ENCODE data around the gene GALNT3.

Gene GALNT3

GRCh38 chr2:165779706-165780105 is 14.3 kb downstream of the GALNT3 start:
- Mint-ChIP-seq H3K27me3 (no peaks in the 10 kb centered on the region), H3K4me1 (ENCODE audit: low read depth) (peaks cover 11% of the 10 kb centered on the region), H3K27ac (no peak overlapping the region), H3K36me3 (ENCODE audit: low read depth) (peaks cover 4% of the 10 kb centered on the region), H3K9me3 (peaks cover 7% of the 10 kb centered on the region), H3K4me3 (no peak overlapping the region)

GRCh38 chr2:165778653-165779451 is 15.2 kb downstream of the GALNT3 start:
- H3K4me1 Mint-ChIP-seq (ENCODE audit: low read depth), result peaks cover 11% of the 10 kb centered on the region
- H3K36me3 Mint-ChIP-seq (ENCODE audit: low read depth), result peaks cover 11% of the 10 kb centered on the region
- H3K27ac Mint-ChIP-seq, result no peak overlapping the region
- no peaks in the 10 kb centered on the region for H3K27me3 Mint-ChIP-seq
- peaks cover 7% of the 10 kb centered on the region for H3K9me3 Mint-ChIP-seq
- H3K4me3 Mint-ChIP-seq, result no peak overlapping the region

- Mint-ChIP-seq H3K4me1 (ENCODE audit: low read depth) (peaks cover 15% of the 10 kb centered on the region), H3K27me3 (no peaks in the 10 kb centered on the region), H3K4me3 (no peak overlapping the region), H3K27ac (no peak overlapping the region), H3K36me3 (ENCODE audit: low read depth) (peaks cover 18% of the 10 kb centered on the region), H3K9me3 (peaks cover 7% of the 10 kb centered on the region)
These were observed 15.9 kb downstream of the GALNT3 start for GRCh38 chr2:165778187-165778556.

- Mint-ChIP-seq H3K36me3 (ENCODE audit: low read depth) (peaks cover 23% of the 10 kb centered on the region), H3K9me3 (peaks cover 7% of the 10 kb centered on the region), H3K4me3 (no peak overlapping the region), H3K27me3 (no peaks in the 10 kb centered on the region), H3K4me1 (ENCODE audit: low read depth) (peaks cover 20% of the 10 kb centered on the region), H3K27ac (peak overlapping the region; percentile 9)
These were observed 16.4 kb downstream of the GALNT3 start for GRCh38 chr2:165777522-165778186.

- peaks cover 7% of the 10 kb centered on the region for H3K9me3 Mint-ChIP-seq
- no peak overlapping the region for H3K27ac Mint-ChIP-seq
- H3K27me3 Mint-ChIP-seq, result no peaks in the 10 kb centered on the region
- peaks cover 23% of the 10 kb centered on the region for H3K4me1 Mint-ChIP-seq (ENCODE audit: low read depth)
- no peak overlapping the region for H3K4me3 Mint-ChIP-seq
- H3K36me3 Mint-ChIP-seq (ENCODE audit: low read depth), result peaks cover 24% of the 10 kb centered on the region
These were observed 17.3 kb downstream of the GALNT3 start for GRCh38 chr2:165776796-165777195.

GRCh38 chr2:165776013-165776412 is 18.0 kb downstream of the GALNT3 start:
- Mint-ChIP-seq H3K36me3 (ENCODE audit: low read depth) (peaks cover 24% of the 10 kb centered on the region), H3K27ac (no peak overlapping the region)

GRCh38 chr2:165773684-165774083 is 20.4 kb downstream of the GALNT3 start:
- Mint-ChIP-seq H3K9me3 (no peaks in the 10 kb centered on the region), H3K4me3 (no peak overlapping the region), H3K27me3 (no peaks in the 10 kb centered on the region), H3K4me1 (ENCODE audit: low read depth) (peaks cover 23% of the 10 kb centered on the region), H3K36me3 (ENCODE audit: low read depth) (peaks cover 20% of the 10 kb centered on the region), H3K27ac (no peak overlapping the region)

More at GRCh38 chr2:165776013-165776412, 18.0 kb downstream of the GALNT3 start:
- Mint-ChIP-seq H3K27me3 (no peaks in the 10 kb centered on the region), H3K9me3 (peaks cover 7% of the 10 kb centered on the region), H3K4me1 (ENCODE audit: low read depth) (peaks cover 23% of the 10 kb centered on the region), H3K4me3 (no peak overlapping the region)

GRCh38 chr2:165772183-165772582 is 21.9 kb downstream of the GALNT3 start:
- Mint-ChIP-seq H3K4me3 (no peak overlapping the region), H3K36me3 (ENCODE audit: low read depth) (peaks cover 20% of the 10 kb centered on the region), H3K9me3 (no peaks in the 10 kb centered on the region), H3K4me1 (ENCODE audit: low read depth) (peaks cover 13% of the 10 kb centered on the region), H3K27me3 (no peaks in the 10 kb centered on the region), H3K27ac (no peak overlapping the region)

- H3K9me3 Mint-ChIP-seq, result no peaks in the 10 kb centered on the region
- no peaks in the 10 kb centered on the region for H3K27me3 Mint-ChIP-seq
- H3K27ac Mint-ChIP-seq, result no peak overlapping the region
- H3K36me3 Mint-ChIP-seq (ENCODE audit: low read depth), result no peaks in the 10 kb centered on the region
- no peaks in the 10 kb centered on the region for H3K4me1 Mint-ChIP-seq (ENCODE audit: low read depth)
- H3K4me3 Mint-ChIP-seq, result no peak overlapping the region
These were observed 27.6 kb downstream of the GALNT3 start for GRCh38 chr2:165766326-165766927.

GRCh38 chr2:165762723-165763122 is 31.3 kb downstream of the GALNT3 start:
- H3K36me3 Mint-ChIP-seq (ENCODE audit: low read depth), result no peaks in the 10 kb centered on the region
- H3K4me1 Mint-ChIP-seq (ENCODE audit: low read depth), result no peaks in the 10 kb centered on the region
- no peak overlapping the region for H3K4me3 Mint-ChIP-seq
- H3K27me3 Mint-ChIP-seq, result no peaks in the 10 kb centered on the region
- no peak overlapping the region for H3K27ac Mint-ChIP-seq
- H3K9me3 Mint-ChIP-seq, result no peaks in the 10 kb centered on the region

- Mint-ChIP-seq H3K27ac (no peak overlapping the region), H3K4me3 (no peak overlapping the region), H3K4me1 (ENCODE audit: low read depth) (no peaks in the 10 kb centered on the region), H3K9me3 (no peaks in the 10 kb centered on the region), H3K27me3 (no peaks in the 10 kb centered on the region), H3K36me3 (ENCODE audit: low read depth) (no peaks in the 10 kb centered on the region)
These were observed 36.0 kb downstream of the GALNT3 start for GRCh38 chr2:165757906-165758675.

- no peaks in the 10 kb centered on the region for H3K27me3 Mint-ChIP-seq
- H3K27ac Mint-ChIP-seq, result no peak overlapping the region
- peaks cover 11% of the 10 kb centered on the region for H3K36me3 Mint-ChIP-seq (ENCODE audit: low read depth)
- H3K9me3 Mint-ChIP-seq, result no peaks in the 10 kb centered on the region
- peaks cover 7% of the 10 kb centered on the region for H3K4me1 Mint-ChIP-seq (ENCODE audit: low read depth)
- no peak overlapping the region for H3K4me3 Mint-ChIP-seq
These were observed 47.5 kb downstream of the GALNT3 start for GRCh38 chr2:165746501-165746900.

- H3K27ac Mint-ChIP-seq, result no peak overlapping the region
- no peaks in the 10 kb centered on the region for H3K9me3 Mint-ChIP-seq
These were observed 48.1 kb downstream of the GALNT3 start for GRCh38 chr2:165745916-165746315.

GRCh38 chr2:165743442-165743841 is 50.6 kb downstream of the GALNT3 start:
- Mint-ChIP-seq H3K36me3 (ENCODE audit: low read depth) (peaks cover 6% of the 10 kb centered on the region), H3K4me1 (ENCODE audit: low read depth) (peaks cover 7% of the 10 kb centered on the region), H3K4me3 (no peak overlapping the region), H3K9me3 (no peaks in the 10 kb centered on the region), H3K27me3 (no peaks in the 10 kb centered on the region), H3K27ac (peak overlapping the region; percentile 18)

More at GRCh38 chr2:165745916-165746315, 48.1 kb downstream of the GALNT3 start:
- Mint-ChIP-seq H3K36me3 (ENCODE audit: low read depth) (peaks cover 11% of the 10 kb centered on the region), H3K27me3 (no peaks in the 10 kb centered on the region), H3K4me1 (ENCODE audit: low read depth) (peaks cover 7% of the 10 kb centered on the region), H3K4me3 (no peak overlapping the region)

GRCh38 chr2:165725421-165725820 is 68.6 kb downstream of the GALNT3 start:
- Mint-ChIP-seq H3K36me3 (ENCODE audit: low read depth) (no peaks in the 10 kb centered on the region), H3K27me3 (peaks cover 7% of the 10 kb centered on the region), H3K4me3 (no peak overlapping the region), H3K4me1 (ENCODE audit: low read depth) (peaks cover 9% of the 10 kb centered on the region), H3K9me3 (no peaks in the 10 kb centered on the region), H3K27ac (no peak overlapping the region)
